ENCODE results near the gene SLC22A7.

GRCh38 chr6:43296780-43297497 lies 1.1 kb upstream of the SLC22A7 start:
- no peak for TF ChIP-seq POLR2A (IDR thresholded peaks at IDR 0.05; ENCODE audit: low read length)
- TF ChIP-seq GATA1 (IDR thresholded peaks at IDR 0.05; ENCODE audit: low read depth, low read length) = no peak
